Esophagus squamous epithelium (tissue), 4 donors: ENCODE results near the gene RPRD2.

ENCODE experiments used
- CTCF ChIP-seq, 6 experiments: fragments of 450-650 bp in 4 of 6; fragments of 200-600 bp in 2 of 6; sonication (generic) in 2 of 6; IDR thresholded peaks; one replicate each; pipeline ENCODE4 v1.5.1; 2016 to 2019; ENCODE audit warnings: antibody characterized with exemption in 6 of 6, mild to moderate bottlenecking in 4 of 6, moderate library complexity in 4 of 6
- POLR2A ChIP-seq, 4 donors: fragments of 450-650 bp; IDR thresholded peaks; one replicate each; pipeline ENCODE4 v1.6.1; 2017; ENCODE audit warnings: antibody characterized with exemption in 4 of 4, mild to moderate bottlenecking in 4 of 4, moderate library complexity in 3 of 4

- no peak for TF ChIP-seq CTCF (IDR thresholded peaks at IDR 0.05)
- TF ChIP-seq POLR2A (IDR thresholded peaks at IDR 0.05) = no peak
Measured at GRCh38 chr1:150479927-150480352, 116.0 kb downstream of the RPRD2 start.
